Measurements from ENCODE around the gene PPFIA3.
"Not testable (repeated sequence)": the region's sequence is repeated elsewhere in the genome, so short reads cannot be mapped to it uniquely, and the experiment has no call there.

PPFIA3 gene

DNA sequence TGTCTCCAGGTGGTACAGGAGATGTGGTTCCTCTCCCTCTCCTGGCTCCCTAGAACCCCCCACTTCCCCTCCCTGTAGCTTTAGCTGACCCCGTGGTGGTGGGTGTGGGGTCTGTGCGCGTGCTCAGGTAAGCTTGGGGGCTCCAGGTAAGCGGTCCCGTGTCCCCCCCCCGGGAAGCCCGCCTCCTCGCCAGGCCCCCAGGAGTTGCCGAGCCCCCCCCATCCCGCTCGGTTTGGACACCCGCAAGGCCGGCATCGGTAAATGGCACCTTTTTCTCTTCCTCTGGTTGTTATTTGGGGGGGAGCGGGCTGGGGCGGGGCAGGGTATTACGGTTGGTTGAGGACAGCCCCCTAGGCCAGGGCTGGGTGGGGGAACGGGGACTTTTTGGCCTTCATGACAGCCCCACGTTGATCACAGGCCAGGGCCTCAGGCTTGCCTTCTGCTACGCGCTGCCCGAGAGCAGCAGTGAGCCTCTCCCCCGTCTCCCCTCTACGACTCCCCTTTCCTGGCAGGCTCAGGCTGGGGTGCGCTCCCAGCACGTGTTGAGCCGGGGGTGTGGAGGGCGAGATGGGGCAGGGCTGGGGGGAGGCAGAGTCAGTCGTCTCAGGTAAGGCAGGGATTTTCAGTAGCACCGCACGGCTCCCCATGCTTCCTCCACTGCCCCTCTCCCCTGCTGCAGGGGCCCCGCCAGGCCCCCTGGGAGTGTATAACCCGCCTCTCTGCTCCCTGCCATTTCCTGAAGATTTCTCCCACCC is 15.8 kb upstream of the PPFIA3 start:
- DNase-seq (ENCODE audit: low read depth in 2 of 2), result no peak

GRCh38 chr19:49104229-49104864 is 15.0 kb upstream of the PPFIA3 start:
- no peak for DNase-seq (ENCODE audit: low read depth in 2 of 2)

DNA sequence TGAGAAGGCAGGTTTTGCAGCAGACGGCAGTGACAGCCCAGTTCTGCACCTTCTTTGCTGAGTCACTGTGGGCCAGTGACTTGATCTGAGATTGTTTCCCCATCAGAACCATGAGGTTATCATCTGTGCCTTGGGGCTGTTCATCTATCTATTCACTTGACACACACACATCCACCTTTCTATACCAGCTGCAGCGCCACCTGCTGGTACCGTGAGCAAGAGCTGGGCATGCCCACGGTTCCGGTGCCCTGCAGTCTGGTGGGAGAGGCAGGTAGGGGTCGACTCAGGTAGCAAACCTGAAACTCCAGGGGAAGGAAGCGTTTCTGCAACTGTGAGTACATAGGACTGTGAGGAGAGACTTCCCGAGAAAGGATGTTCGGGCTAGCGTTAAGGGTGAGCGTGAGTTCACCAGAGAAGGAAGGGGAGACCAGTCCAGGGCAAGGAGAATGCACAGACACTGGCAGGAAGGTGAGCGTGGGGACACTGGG is 12.7 kb upstream of the PPFIA3 start:
- DNase-seq (ENCODE audit: low read depth in 2 of 2), result peak; percentile 24 to 47

DNA sequence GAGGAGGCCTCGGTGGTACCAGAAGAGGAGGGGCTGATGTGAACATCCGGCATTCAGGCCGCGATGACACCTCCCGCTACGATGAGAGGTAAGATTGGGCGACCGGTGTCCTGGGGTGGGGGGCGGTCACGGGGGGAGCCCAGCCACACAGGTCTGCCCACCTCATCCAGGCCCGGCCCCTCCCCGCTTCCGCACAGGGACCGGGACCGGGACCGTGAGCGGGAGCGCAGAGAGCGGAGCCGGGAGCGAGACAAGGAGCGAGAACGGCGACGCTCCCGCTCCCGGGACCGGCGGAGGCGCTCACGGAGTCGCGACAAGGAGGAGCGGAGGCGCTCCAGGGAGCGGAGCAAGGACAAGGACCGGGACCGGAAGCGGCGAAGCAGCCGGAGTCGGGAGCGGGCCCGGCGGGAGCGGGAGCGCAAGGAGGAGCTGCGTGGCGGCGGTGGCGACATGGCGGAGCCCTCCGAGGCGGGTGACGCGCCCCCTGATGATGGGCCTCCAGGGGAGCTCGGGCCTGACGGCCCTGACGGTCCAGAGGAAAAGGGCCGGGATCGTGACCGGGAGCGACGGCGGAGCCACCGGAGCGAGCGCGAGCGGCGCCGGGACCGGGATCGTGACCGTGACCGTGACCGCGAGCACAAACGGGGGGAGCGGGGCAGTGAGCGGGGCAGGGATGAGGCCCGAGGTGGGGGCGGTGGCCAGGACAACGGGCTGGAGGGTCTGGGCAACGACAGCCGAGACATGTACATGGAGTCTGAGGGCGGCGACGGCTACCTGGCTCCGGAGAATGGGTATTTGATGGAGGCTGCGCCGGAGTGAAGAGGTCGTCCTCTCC is 11.5 kb upstream of the PPFIA3 start:
- no peak for DNase-seq (ENCODE audit: low read depth in 2 of 2)

- DNase-seq (ENCODE audit: low read depth in 2 of 2), result no peak
These were observed 10.3 kb upstream of the PPFIA3 start for GRCh38 chr19:49109051-49109450.

DNA sequence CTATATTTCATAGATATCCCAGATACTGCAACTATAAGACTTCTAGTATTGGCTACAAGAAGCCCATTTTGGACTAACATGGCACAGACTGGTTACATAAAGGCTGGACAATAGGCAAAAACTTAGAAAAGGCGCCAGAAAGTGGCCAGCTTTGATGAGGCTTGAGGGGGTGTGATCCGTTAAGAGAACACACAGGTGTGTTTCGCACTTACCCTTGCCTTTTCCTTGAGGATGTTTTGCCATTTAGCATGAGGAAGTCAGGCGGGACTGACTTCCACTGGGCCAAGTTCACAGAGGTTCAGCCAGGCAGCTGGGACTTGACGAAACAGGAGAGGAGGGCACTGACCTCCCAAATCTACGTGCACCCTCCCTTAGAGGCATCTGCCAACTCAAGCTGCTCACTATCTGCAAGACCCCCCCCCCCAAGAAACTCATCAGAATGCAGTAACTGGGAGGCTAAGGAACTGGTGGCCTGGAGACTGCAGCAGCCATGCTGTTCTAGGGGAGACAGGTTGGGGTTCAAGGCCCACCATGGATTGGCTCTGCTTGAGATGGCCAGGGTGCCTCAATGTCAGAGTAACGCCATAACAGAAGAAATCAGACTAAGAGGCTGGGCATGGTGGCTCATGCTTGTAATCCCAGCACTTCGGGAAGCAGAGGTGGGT is 9.6 kb upstream of the PPFIA3 start:
- DNase-seq (ENCODE audit: low read depth in 2 of 2), result no peak

DNA sequence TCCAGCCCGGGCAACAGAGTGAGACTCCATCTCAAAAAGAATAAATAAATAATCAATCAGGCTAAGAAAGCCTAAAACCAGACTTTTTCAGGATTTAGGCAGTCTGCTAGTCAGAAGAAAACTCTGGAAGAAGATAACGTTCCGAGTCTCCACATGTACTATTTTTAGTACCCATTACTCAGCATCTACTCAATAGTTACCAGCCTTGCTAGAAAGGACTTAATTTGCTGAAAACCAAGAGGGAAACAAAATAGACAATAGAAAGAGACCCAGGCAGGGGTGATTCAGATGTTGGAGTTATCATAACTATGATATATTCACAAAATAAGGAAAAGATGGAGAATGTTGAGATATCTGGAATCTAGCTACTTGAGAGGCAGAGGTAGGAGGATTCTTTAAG is 8.8 kb upstream of the PPFIA3 start:
- DNase-seq (ENCODE audit: low read depth in 2 of 2), result no peak

DNA sequence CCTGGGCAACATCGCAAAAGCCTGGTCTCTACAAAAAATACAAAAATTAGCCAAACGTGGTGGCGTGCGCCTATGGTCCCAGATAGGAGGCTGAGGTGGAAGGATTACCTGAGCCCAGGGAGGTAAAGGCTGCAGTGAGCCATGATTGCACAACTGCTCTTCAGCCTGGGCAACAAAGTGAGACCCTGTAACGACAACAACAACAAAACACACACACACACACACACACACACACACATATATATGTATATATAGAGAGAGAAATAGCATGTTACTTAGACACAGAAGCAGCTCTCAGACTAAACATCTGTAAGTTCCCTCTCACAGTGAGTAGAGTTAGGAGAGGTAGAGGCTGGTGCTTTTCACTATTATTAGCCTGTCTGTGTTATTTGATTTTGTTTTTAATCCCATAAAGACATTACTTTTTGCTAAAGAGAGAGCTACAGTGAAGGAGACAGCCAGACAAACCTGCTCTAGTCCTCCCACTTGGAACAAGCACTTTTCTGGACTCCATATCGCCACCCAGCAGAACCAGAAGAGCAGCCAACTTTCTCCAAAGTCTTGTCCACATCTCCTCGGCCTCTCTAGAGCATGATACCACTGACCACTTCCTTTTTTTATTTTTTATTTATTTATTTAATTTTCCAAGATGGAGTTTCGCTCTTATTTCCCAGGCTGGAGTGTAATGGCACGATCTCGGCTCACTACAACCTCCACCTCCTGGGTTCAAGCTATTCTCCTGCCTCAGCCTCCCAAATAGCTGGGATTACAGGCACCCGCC is 7.9 kb upstream of the PPFIA3 start:
- DNase-seq (ENCODE audit: low read depth in 2 of 2), result no peak

DNA sequence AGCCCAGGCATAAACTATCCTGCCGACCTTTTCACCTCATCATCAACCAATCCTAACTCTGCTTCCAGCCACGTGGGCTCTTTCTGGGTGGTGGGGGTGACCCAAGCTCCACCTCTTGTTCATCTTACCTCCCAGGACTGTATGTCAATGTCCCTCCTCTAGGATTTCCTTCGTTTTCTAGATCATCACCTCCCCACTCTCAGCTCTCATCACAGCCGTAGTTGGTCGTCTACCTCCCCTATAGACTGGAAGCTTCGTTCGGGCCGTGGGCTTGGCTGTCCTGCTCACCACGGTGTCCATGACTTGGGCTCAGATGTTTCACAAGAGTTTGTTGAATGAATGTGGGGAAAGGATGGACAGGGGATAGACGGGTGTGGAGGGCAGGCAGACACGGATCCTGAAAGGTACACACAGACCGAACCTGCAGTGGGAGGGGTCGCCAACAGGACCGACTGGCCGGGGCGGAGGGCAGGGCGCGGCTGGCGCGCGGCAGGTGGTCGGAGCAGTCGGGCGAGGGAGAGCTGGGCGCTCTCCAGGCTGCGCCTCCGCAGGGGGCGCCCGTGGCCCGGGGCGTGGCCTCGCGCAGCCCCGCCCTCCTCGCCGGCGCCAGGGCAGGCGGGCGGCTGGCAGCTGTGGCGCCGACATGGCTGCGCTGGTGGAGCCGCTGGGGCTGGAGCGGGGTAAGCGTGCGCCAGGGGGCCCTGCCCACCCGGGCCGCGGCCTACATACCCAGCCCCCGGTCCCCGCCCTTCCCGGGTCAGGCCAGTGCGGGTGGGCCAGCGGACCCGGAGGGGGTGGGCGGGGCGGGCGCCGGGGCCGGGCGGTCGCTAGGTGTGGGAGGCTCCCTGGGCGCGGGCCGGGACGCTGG is 5.3 kb upstream of the PPFIA3 start, which contains the start of gene LIN7B:
Gene LIN7B, plus strand, starts transcription at position 609 of the 868 bp plus-strand sequence. Its CDS starts 35 bp downstream, at position 644.
- DNase-seq (ENCODE audit: low read depth in 2 of 2), result peak; percentile 39 to 53

DNA sequence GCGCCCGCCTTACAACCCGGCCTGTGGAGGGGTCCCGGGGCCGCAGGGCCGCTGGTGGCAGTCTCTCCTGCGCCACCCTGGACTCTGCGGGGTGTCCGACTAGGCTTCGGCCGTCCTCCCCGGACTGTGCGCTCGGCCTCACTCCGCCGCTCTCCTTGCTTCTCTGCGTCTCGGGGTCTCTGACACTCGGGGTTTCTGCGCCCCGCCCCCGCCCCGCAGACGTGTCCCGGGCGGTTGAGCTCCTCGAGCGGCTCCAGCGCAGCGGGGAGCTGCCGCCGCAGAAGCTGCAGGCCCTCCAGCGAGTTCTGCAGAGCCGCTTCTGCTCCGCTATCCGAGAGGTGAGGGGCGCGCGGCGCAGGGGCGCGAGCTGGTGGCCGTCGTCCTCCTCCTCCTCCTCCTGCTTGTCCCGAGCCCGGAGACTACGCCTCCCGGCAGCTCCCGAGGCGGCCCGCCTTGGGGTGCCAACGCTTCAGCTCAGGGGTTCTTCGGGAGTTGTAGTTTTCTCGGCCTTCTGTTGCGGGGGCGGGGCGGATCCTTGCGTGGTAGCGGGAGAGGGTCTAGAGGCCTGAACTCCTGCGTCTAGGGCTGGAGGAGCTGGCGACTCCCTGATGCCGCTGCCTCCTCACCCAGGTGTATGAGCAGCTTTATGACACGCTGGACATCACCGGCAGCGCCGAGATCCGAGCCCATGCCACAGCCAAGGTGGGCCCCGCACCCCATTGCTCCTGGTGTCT is 4.5 kb upstream of the PPFIA3 start:
- no peak for DNase-seq (ENCODE audit: low read depth in 2 of 2)

DNA sequence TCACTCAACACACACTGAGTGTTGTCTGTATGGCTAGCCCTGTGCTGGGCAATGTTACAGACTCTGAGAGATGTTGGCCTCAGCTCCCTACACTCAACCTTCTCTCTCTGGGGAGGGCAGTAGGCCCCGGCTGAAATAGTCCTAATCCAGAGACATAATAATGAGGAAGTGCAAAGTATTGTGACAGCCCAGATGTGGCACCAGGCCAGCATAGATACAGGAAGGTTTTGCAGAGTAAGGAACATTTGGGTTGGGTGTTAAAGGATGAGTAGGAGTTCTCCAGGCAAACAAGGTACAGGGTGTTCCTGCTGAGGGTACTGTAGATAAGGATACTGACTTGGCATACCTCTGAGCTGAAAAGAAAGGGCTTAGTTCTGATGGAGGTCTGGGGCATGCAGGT is 2.8 kb upstream of the PPFIA3 start:
- DNase-seq (ENCODE audit: low read depth in 2 of 2), result no peak

DNA sequence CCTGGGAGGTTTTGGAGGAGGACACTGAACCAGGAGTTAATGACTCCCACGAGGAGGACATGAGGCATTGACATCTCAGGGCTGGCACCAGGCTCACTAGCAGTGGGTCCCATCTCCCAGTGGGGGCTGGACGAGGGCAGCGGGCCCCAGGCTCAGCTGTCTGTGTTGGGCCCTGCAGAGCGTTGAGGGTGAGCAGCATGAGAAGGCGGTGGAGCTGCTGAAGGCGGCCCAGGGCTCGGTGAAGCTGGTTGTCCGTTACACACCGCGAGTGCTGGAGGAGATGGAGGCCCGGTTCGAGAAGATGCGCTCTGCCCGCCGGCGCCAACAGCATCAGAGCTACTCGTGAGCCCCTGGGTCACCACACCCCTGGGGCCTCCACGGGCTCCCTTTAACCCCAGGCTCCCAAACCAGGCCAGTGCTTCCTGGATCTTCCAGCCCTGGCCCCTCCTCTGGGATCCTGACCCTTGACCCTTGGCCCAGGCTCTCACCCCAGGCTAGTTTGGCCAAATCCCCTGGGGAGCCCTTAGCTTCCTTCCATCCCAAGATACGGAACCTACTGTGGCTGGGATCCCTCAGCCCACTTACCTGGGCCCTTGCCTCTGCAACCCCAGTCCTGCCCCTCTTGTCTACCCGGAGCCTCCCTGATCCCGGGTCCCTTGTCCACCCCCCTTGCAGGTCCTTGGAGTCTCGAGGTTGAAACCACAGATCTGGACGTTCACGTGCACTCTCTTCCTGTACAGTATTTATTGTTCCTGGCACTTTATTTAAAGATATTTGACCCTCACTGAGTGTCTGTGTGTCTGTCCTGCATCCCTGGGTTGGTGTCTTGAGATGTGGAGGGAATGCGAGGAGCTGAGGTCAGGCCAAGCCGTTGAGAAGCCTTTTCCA is 1.4 kb upstream of the PPFIA3 start:
- DNase-seq (ENCODE audit: low read depth in 2 of 2), result no peak

GRCh38 chr19:49118565-49119410 is 556 bp upstream of the PPFIA3 start, which contains the start of gene C19orf73:
Gene C19orf73 (minus strand): TSS chr19:49119143. CDS start chr19:49119022, 121 bp downstream.
- DNase-seq (ENCODE audit: low read depth in 2 of 2), result peak; percentile 90 to 93

- DNase-seq (ENCODE audit: low read depth in 2 of 2), result no peak
These were observed 960 bp downstream of the PPFIA3 start for GRCh38 chr19:49120325-49120683.

- DNase-seq (ENCODE audit: low read depth in 2 of 2), result no peak
These were observed 1.5 kb downstream of the PPFIA3 start for GRCh38 chr19:49120868-49121267.

DNA sequence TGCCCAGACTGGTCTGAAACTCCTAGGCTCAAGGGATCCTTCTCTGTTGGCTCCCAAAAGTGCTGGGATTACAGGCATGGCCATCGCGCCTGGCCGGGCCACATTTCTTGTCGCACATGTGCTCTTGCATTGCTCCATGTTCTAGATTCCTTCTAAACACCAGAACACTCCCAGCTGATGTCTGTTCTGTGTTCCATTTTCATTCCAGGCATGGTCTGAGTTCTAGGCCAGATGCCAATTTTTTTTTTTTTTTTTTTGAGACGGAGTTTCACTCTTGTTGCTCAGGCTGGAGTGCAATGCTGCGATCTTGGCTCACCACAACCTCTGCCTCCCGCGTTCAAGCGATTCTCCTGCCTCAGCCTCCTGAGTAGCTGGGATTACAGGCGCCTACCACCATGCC is 2.5 kb downstream of the PPFIA3 start:
- not testable (repeated sequence) for DNase-seq (ENCODE audit: low read depth in 2 of 2)

- DNase-seq (ENCODE audit: low read depth in 2 of 2), result not testable (repeated sequence)
These were observed 3.9 kb downstream of the PPFIA3 start for GRCh38 chr19:49123285-49123684.

Data from stimulated activated CD8-positive, alpha-beta memory T cell treated with anti-CD3 and anti-CD28 coated beads, Interleukin-2, amount 100 ng/mL, for 1 hour (primary cell).